Osteocyte (in vitro differentiated cells): ENCODE results near the gene TADA1. TPM values are rescaled to one million over a fixed set of nuclear protein-coding genes. Genes with fewer than 3 reads are reported as not detected.
A peak's percentile ranks its signal among the peaks of the same experiment; 100 is the strongest.

Experiments used
- DNase-seq: peaks from one replicate; pipeline ENCODE4 v3.0.0; 2021; ENCODE audit warnings: mixed read lengths; ENCODE audit not compliant: unreplicated experiment; ENCODE audit errors: extremely low spot score
- H3K27ac Mint-ChIP-seq: one replicate; pipeline ENCODE4 v1.8.0; 2021; ENCODE audit warnings: mild to moderate bottlenecking, mixed read lengths; ENCODE audit not compliant: unreplicated experiment
- H3K27me3 Mint-ChIP-seq: one replicate; pipeline ENCODE4 v1.8.0; 2021; ENCODE audit warnings: mixed read lengths; ENCODE audit not compliant: unreplicated experiment
- H3K36me3 Mint-ChIP-seq: one replicate; pipeline ENCODE4 v1.8.0; 2021; ENCODE audit warnings: mixed read lengths; ENCODE audit not compliant: unreplicated experiment
- H3K4me1 Mint-ChIP-seq: one replicate; pipeline ENCODE4 v1.8.0; 2021; ENCODE audit warnings: mixed read lengths; ENCODE audit not compliant: unreplicated experiment
- H3K4me3 Mint-ChIP-seq: one replicate; pipeline ENCODE4 v1.8.0; 2021; ENCODE audit warnings: mild to moderate bottlenecking, moderate library complexity, mixed read lengths; ENCODE audit not compliant: unreplicated experiment
- H3K9me3 Mint-ChIP-seq: one replicate; pipeline ENCODE4 v1.8.0; 2021; ENCODE audit warnings: mixed read lengths; ENCODE audit not compliant: unreplicated experiment
- CTCF ChIP-seq: fragments of 200-600 bp; sonication (generic); IDR thresholded peaks from 2 replicates; pipeline ENCODE4 v1.5.0; 2021; ENCODE audit warnings: antibody characterized with exemption, mild to moderate bottlenecking, moderate library complexity
- total RNA-seq: library from RNA; stranded (reverse); gene quantifications from 2 replicates; pipeline ENCODE4 v1.2.1, GENCODE V29; 2021

TADA1 gene
- total RNA-seq, 1 donor from 2014 or later: 9.8 TPM

GRCh38 chr1:166876540-166876838 lies 425 bp upstream of the TADA1 start:
- Mint-ChIP-seq H3K4me3 (peak overlapping the region; percentile 93), H3K9me3 (no peaks in the 10 kb centered on the region), H3K27me3 (peaks cover 7% of the 10 kb centered on the region), H3K27ac (peak overlapping the region; percentile 97), H3K36me3 (no peaks in the 10 kb centered on the region), H3K4me1 (peaks cover 29% of the 10 kb centered on the region)
- no peak for DNase-seq
- TF ChIP-seq CTCF: peak; percentile 27

- Mint-ChIP-seq H3K27me3 (peaks cover 3% of the 10 kb centered on the region), H3K27ac (peak overlapping the region; percentile 66), H3K4me3 (peak overlapping the region; percentile 93), H3K9me3 (no peaks in the 10 kb centered on the region), H3K4me1 (peaks cover 33% of the 10 kb centered on the region), H3K36me3 (no peaks in the 10 kb centered on the region)
- no peak for TF ChIP-seq CTCF
- no peak for DNase-seq
Measured at GRCh38 chr1:166875302-166875733, 746 bp downstream of the TADA1 start.

- Mint-ChIP-seq H3K27me3 (no peaks in the 10 kb centered on the region), H3K4me3 (no peak overlapping the region), H3K4me1 (peaks cover 37% of the 10 kb centered on the region), H3K9me3 (no peaks in the 10 kb centered on the region), H3K36me3 (no peaks in the 10 kb centered on the region), H3K27ac (no peak overlapping the region)
- no peak for DNase-seq
- TF ChIP-seq CTCF: no peak
Measured at GRCh38 chr1:166874464-166874863, 1.6 kb downstream of the TADA1 start.

- Mint-ChIP-seq H3K27ac (no peak overlapping the region), H3K36me3 (peaks cover 10% of the 10 kb centered on the region), H3K27me3 (no peaks in the 10 kb centered on the region), H3K4me3 (no peak overlapping the region), H3K9me3 (no peaks in the 10 kb centered on the region), H3K4me1 (peaks cover 47% of the 10 kb centered on the region)
- DNase-seq: no peak
- no peak for TF ChIP-seq CTCF
Measured at GRCh38 chr1:166870584-166870983, 5.5 kb downstream of the TADA1 start.

- H3K36me3 Mint-ChIP-seq: peaks cover 14% of the 10 kb centered on the region
- no peaks in the 10 kb centered on the region for H3K27me3 Mint-ChIP-seq
- peak overlapping the region; percentile 36 for H3K27ac Mint-ChIP-seq
- no peak overlapping the region for H3K4me3 Mint-ChIP-seq
- H3K9me3 Mint-ChIP-seq: no peaks in the 10 kb centered on the region
- no peak for TF ChIP-seq CTCF
- H3K4me1 Mint-ChIP-seq: peaks cover 36% of the 10 kb centered on the region
- no peak for DNase-seq
Measured at GRCh38 chr1:166869318-166870099, 6.6 kb downstream of the TADA1 start.
